SK-N-SH (cell line): ENCODE results near the gene LSMEM2. TPM values are rescaled to one million over a fixed set of nuclear protein-coding genes. Genes with fewer than 3 reads are reported as not detected.

Experiments
- CTCF ChIA-PET: fragments of 300-600, 350-600 bp; formaldehyde crosslinking; extraction: SDS; loops from one replicate; lab custom pipeline; 2021; lab: Yijun Ruan, JAX
- POLR2A ChIA-PET: fragments of 350-600 bp; sonication (Branson Sonifier 250); formaldehyde crosslinking; extraction: SDS; loops from one replicate; lab custom pipeline; 2020; ENCODE audit warnings: antibody characterized with exemption, inconsistent platforms; lab: Yijun Ruan, JAX
- DNase-seq: peaks from one replicate; pipeline ENCODE4 v3.0.0; 2012
- H2AFZ ChIP-seq: fragments of 200-600 bp; sonication (generic); 2 replicates; pipeline ENCODE4 v1.8.1; 2016; ENCODE audit warnings: antibody characterized with exemption, mild to moderate bottlenecking, low read depth
- H3F3A ChIP-seq: fragments of 200-600 bp; sonication (generic); replicated peaks from 2 replicates; pipeline ENCODE3; 2016; ENCODE audit warnings: antibody characterized with exemption, mild to moderate bottlenecking; ENCODE audit not compliant: insufficient read depth
- H3K27ac ChIP-seq, 2 experiments: fragments of 200-500 bp in 1 of 2; fragments of 200-600 bp in 1 of 2; sonication (Bioruptor generic) in 1 of 2; sonication (generic), shearing (Covaris generic) in 1 of 2; 2 replicates each; pipeline versions ENCODE4 v1.5.1 to v1.6.1; 2014 to 2016; ENCODE audit warnings: low read depth in 2 of 2, inconsistent platforms in 1 of 2, low read length in 1 of 2, mild to moderate bottlenecking in 1 of 2, mixed read lengths in 1 of 2
- H3K27me3 ChIP-seq: fragments of 200-600 bp; sonication (generic), shearing (Covaris generic); 2 replicates; pipeline ENCODE4 v1.6.1; 2016; ENCODE audit warnings: mixed run types; ENCODE audit not compliant: insufficient read depth
- H3K36me3 ChIP-seq, 2 experiments: fragments of 200-500 bp in 1 of 2; fragments of 200-600 bp in 1 of 2; sonication (Bioruptor generic) in 1 of 2; sonication (generic) in 1 of 2; replicated peaks in 1 of 2; 2 replicates each; pipeline versions ENCODE3 to v1.5.1; 2014 to 2016; ENCODE audit warnings: low read length in 1 of 2, mild to moderate bottlenecking in 1 of 2; ENCODE audit not compliant: insufficient read depth in 2 of 2, control insufficient read depth in 1 of 2
- H3K4me1 ChIP-seq, 2 experiments: fragments of 200-500 bp in 1 of 2; fragments of 200-600 bp in 1 of 2; sonication (Bioruptor generic) in 1 of 2; sonication (generic), shearing (Covaris generic) in 1 of 2; 2 replicates each; pipeline versions ENCODE4 v1.5.1 to v1.6.1; 2014 to 2016; ENCODE audit warnings: low read depth in 1 of 2, low read length in 1 of 2, mixed run types in 1 of 2; ENCODE audit not compliant: insufficient read depth in 2 of 2, control insufficient read depth in 1 of 2
- H3K4me2 ChIP-seq: fragments of 200-600 bp; sonication (generic), shearing (Covaris generic); 2 replicates; pipeline ENCODE4 v1.6.1; 2017; ENCODE audit warnings: mixed run types
- H3K4me3 ChIP-seq, 2 experiments: fragments of 200-500 bp in 1 of 2; fragments of 200-600 bp in 1 of 2; sonication (Bioruptor generic) in 1 of 2; sonication (generic), shearing (Covaris generic) in 1 of 2; 2 replicates each; pipeline versions ENCODE4 v1.5.1 to v1.8.1; 2014 to 2016; ENCODE audit warnings: low read depth in 2 of 2, inconsistent platforms in 1 of 2, low read length in 1 of 2, mild to moderate bottlenecking in 1 of 2, mixed read lengths in 1 of 2, moderate library complexity in 1 of 2
- H3K79me2 ChIP-seq: fragments of 200-600 bp; sonication (generic); 2 replicates; pipeline ENCODE4 v1.8.1; 2017; ENCODE audit warnings: mild to moderate bottlenecking; ENCODE audit not compliant: insufficient read depth
- H3K9ac ChIP-seq: fragments of 200-600 bp; sonication (generic); 2 replicates; pipeline ENCODE4 v1.6.1; 2017; ENCODE audit warnings: mixed run types
- H3K9me2 ChIP-seq: fragments of 200-600 bp; sonication (generic); 2 replicates; pipeline ENCODE4 v1.6.1; 2017; ENCODE audit warnings: mixed run types
- H3K9me3 ChIP-seq: fragments of 200-600 bp; sonication (generic); 2 replicates; pipeline ENCODE4 v1.6.1; 2017; ENCODE audit warnings: mixed run types, mild to moderate bottlenecking, moderate library complexity
- H4K20me1 ChIP-seq: fragments of 200-600 bp; sonication (generic); 2 replicates; pipeline ENCODE4 v1.6.1; 2017; ENCODE audit warnings: mild to moderate bottlenecking, mixed run types; ENCODE audit not compliant: insufficient read depth
- CTCF ChIP-seq: fragments of 200-600 bp; sonication (generic); IDR thresholded peaks from 2 replicates; pipeline ENCODE4 v1.6.1; 2017; ENCODE audit warnings: antibody characterized with exemption, mild to moderate bottlenecking, moderate library complexity
- ELF1 ChIP-seq: IDR thresholded peaks from 2 replicates; pipeline ENCODE4 v1.4.0; 2012
- FOSL2 ChIP-seq: IDR thresholded peaks from 2 replicates; pipeline ENCODE4 v1.4.0; 2012; ENCODE audit warnings: low read depth, mild to moderate bottlenecking, moderate library complexity, borderline replicate concordance
- FOXM1 ChIP-seq: IDR thresholded peaks from 2 replicates; pipeline ENCODE4 v1.4.0; 2012; ENCODE audit warnings: low read depth, mild to moderate bottlenecking
- GATA2 ChIP-seq: sonication (generic); formaldehyde crosslinking; IDR thresholded peaks from 2 replicates; pipeline ENCODE4 v1.5.0; 2020; ENCODE audit warnings: mild to moderate bottlenecking, missing genetic modification reagents
- IRF3 ChIP-seq: fragments of 150-350 bp; IDR thresholded peaks from 2 replicates; pipeline ENCODE4 v1.6.1; 2016; ENCODE audit warnings: mild to moderate bottlenecking, low read depth, low read length
- MAX ChIP-seq: IDR thresholded peaks from 2 replicates; pipeline ENCODE4 v1.4.0; 2012; ENCODE audit warnings: low read depth
- MXI1 ChIP-seq: IDR thresholded peaks from 2 replicates; pipeline ENCODE4 v1.6.1; 2012; ENCODE audit warnings: mild to moderate bottlenecking, low read depth, low read length, improper control_type of control experiment
- NRF1 ChIP-seq: IDR thresholded peaks from 2 replicates; pipeline ENCODE4 v1.6.1; 2012; ENCODE audit warnings: low read depth, mild to moderate bottlenecking, low read length
- WGBS: methylation state at CpG from one replicate; pipeline ENCODE4 v1.1.6; 2017; ENCODE audit warnings: low lambda C conversion rate; 5-methylcytosine and 5-hydroxymethylcytosine counted together
- polyA plus RNA-seq, 3 experiments: library from polyadenylated mRNA; depleted of rRNA; stranded (reverse); fragments of >200 nt; gene quantifications; 2 replicates each; pipeline ENCODE4 v1.2.3, GENCODE V29; 2012
- TF ChIP-seq, protein P1 (sequence below): IDR thresholded peaks from 2 replicates; pipeline ENCODE4 v1.4.0; 2012; ENCODE audit warnings: low read depth, borderline replicate concordance

Gene LSMEM2
- polyA plus RNA-seq, 1 of the 3 experiments (the other 2 are of a cell fraction) = 0.03 TPM

DNA sequence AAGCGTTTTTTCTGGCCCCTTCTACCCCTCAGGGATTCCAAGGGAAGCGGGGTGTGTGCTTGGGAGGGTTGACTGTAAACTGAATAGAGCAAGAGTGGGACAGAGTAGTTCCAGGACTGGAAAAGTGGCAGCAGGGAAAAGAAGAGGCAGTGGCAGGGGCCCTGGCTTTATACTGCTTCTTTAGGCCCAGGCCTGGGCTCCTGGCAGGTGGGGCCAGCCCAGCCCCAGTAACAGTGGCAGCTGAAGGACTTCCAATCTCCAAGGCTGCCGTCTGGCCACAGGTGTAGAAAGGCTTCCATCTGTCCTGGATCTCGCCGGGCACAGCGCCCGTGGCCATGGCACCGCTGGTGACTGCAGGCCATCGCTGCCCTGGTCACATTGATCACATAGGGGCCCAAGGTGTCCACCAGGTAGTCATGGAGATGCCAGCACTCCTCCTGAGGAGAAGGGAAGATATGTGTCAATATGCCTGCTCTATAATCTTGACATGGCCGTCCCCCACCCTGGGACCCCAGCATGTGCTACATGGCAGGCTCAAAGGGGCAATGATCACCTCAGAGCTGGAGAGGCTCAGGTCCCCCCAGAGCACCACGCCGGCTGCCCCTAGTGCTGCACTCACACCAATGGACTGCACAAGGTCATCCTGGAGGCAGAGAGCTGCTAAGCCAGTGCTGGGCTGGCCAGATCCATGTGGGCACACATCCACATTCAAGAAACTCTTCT lies 14.4 kb downstream of the LSMEM2 start (continued):
- TF ChIP-seq CTCF = no peak
- TF ChIP-seq NRF1 = no peak
- TF ChIP-seq, all 33 proteins: peak for 0

GRCh38 chr3:50294089-50294488 lies 15.2 kb downstream of the LSMEM2 start:
- Histone ChIP-seq H3K9ac (no peak overlapping the region), H3K4me2 (no peak overlapping the region), H2AFZ (no peak overlapping the region), H3K9me3 (no peaks in the 10 kb centered on the region), H3K4me3 (no peak overlapping the region), H3K27ac (no peak overlapping the region), H3F3A (no peaks in the 10 kb centered on the region), H3K79me2 (peaks cover 28% of the 10 kb centered on the region), H3K4me1 (peaks cover 9 to 24% of the 10 kb centered on the region in 2 experiments; a peak in 2 of 4 replicates), H3K27me3 (no peaks in the 10 kb centered on the region), H3K9me2 (no peaks in the 10 kb centered on the region), H4K20me1 (no peaks in the 10 kb centered on the region), H3K36me3 (peaks cover 3 to 17% of the 10 kb centered on the region in 2 experiments)
- ChIA-PET POLR2A (interaction anchor here (0.6 kb wide), 1 partner anchor 30 kb away, joined by 3 read pairs; no protein-coding TSS in a partner anchor), CTCF (interaction anchor here (1.5 to 2.2 kb wide), 2 partner anchors 25 to 27 kb away, joined by 3 to 6 read pairs; no protein-coding TSS in a partner anchor)
- DNase-seq = no peak
- WGBS = 92% methylated on average over 2 of the region's 4 CpGs
- TF ChIP-seq ELF1 = no peak
- TF ChIP-seq MXI1 = no peak
- TF ChIP-seq, protein P1, sequence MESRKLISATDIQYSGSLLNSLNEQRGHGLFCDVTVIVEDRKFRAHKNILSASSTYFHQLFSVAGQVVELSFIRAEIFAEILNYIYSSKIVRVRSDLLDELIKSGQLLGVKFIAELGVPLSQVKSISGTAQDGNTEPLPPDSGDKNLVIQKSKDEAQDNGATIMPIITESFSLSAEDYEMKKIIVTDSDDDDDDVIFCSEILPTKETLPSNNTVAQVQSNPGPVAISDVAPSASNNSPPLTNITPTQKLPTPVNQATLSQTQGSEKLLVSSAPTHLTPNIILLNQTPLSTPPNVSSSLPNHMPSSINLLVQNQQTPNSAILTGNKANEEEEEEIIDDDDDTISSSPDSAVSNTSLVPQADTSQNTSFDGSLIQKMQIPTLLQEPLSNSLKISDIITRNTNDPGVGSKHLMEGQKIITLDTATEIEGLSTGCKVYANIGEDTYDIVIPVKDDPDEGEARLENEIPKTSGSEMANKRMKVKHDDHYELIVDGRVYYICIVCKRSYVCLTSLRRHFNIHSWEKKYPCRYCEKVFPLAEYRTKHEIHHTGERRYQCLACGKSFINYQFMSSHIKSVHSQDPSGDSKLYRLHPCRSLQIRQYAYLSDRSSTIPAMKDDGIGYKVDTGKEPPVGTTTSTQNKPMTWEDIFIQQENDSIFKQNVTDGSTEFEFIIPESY = no peak

- TF ChIP-seq MAX (no peak), FOXM1 (no peak), FOSL2 (no peak), IRF3 (no peak), GATA2 (no peak)
- H3K4me3 ChIP-seq = no peak overlapping the region
- peaks cover 9 to 26% of the 10 kb centered on the region in 2 experiments; a peak in 2 of 4 replicates for H3K4me1 ChIP-seq
- H3K79me2 ChIP-seq = peaks cover 28% of the 10 kb centered on the region
- H3K9me3 ChIP-seq = no peaks in the 10 kb centered on the region
- H2AFZ ChIP-seq = no peak overlapping the region
- WGBS = 91% methylated on average over 7 of the region's 22 CpGs
- H3K4me2 ChIP-seq = no peak overlapping the region
- ChIA-PET POLR2A (interaction anchor here (0.6 kb wide), 1 partner anchor 30 kb away, joined by 3 read pairs; no protein-coding TSS in a partner anchor), CTCF (interaction anchor here (0.7 to 1.5 kb wide), 6 partner anchors 20 to 319 kb away, joined by 3 to 5 read pairs (median 4); no protein-coding TSS in a partner anchor)
- H3K27ac ChIP-seq = no peak overlapping the region
- no peak for DNase-seq
- no peaks in the 10 kb centered on the region for H3K9me2 ChIP-seq
- no peaks in the 10 kb centered on the region for H4K20me1 ChIP-seq
- H3K36me3 ChIP-seq = peaks cover 0 to 10% of the 10 kb centered on the region in 2 experiments
- H3F3A ChIP-seq = no peaks in the 10 kb centered on the region
- H3K9ac ChIP-seq = no peak overlapping the region
- H3K27me3 ChIP-seq = no peaks in the 10 kb centered on the region
Measured at GRCh38 chr3:50294492-50295403, 15.9 kb downstream of the LSMEM2 start.
